ENCODE measurements around the gene B4GALT5.

Gene B4GALT5

DNA sequence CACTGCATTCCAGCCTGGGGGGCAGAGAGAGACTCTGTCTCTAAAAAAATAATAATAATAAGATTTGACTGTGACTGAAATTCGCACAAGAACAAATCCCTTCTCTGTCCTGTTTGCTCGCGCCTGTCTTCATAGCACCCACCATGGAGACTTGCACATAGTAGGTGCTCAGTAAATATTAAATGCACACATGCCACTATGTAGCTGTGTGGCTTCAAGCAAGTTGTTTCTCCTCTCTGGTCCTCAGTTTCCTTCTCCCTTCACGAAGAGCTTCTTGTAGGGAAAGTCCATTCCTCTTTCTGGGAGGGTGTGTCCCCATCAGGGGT is 130.4 kb downstream of the B4GALT5 start:
- DNase-seq = no peak
